SK-N-SH (cell line): Measurements from ENCODE around the gene NOD1. TPM values are rescaled to one million over a fixed set of nuclear protein-coding genes. Genes with fewer than 3 reads are reported as not detected.

Experiments
- CTCF ChIA-PET: fragments of 300-600, 350-600 bp; formaldehyde crosslinking; extraction: SDS; loops from one replicate; lab custom pipeline; 2021; lab: Yijun Ruan, JAX
- POLR2A ChIA-PET: fragments of 350-600 bp; sonication (Branson Sonifier 250); formaldehyde crosslinking; extraction: SDS; loops from one replicate; lab custom pipeline; 2020; ENCODE audit warnings: antibody characterized with exemption, inconsistent platforms; lab: Yijun Ruan, JAX
- DNase-seq: peaks from one replicate; pipeline ENCODE4 v3.0.0; 2012
- H2AFZ ChIP-seq: fragments of 200-600 bp; sonication (generic); 2 replicates; pipeline ENCODE4 v1.8.1; 2016; ENCODE audit warnings: antibody characterized with exemption, mild to moderate bottlenecking, low read depth
- H3F3A ChIP-seq: fragments of 200-600 bp; sonication (generic); replicated peaks from 2 replicates; pipeline ENCODE3; 2016; ENCODE audit warnings: antibody characterized with exemption, mild to moderate bottlenecking; ENCODE audit not compliant: insufficient read depth
- H3K27ac ChIP-seq, 2 experiments: fragments of 200-500 bp in 1 of 2; fragments of 200-600 bp in 1 of 2; sonication (Bioruptor generic) in 1 of 2; sonication (generic), shearing (Covaris generic) in 1 of 2; 2 replicates each; pipeline versions ENCODE4 v1.5.1 to v1.6.1; 2014 to 2016; ENCODE audit warnings: low read depth in 2 of 2, inconsistent platforms in 1 of 2, low read length in 1 of 2, mild to moderate bottlenecking in 1 of 2, mixed read lengths in 1 of 2
- H3K27me3 ChIP-seq: fragments of 200-600 bp; sonication (generic), shearing (Covaris generic); 2 replicates; pipeline ENCODE4 v1.6.1; 2016; ENCODE audit warnings: mixed run types; ENCODE audit not compliant: insufficient read depth
- H3K36me3 ChIP-seq, 2 experiments: fragments of 200-500 bp in 1 of 2; fragments of 200-600 bp in 1 of 2; sonication (Bioruptor generic) in 1 of 2; sonication (generic) in 1 of 2; replicated peaks in 1 of 2; 2 replicates each; pipeline versions ENCODE3 to v1.5.1; 2014 to 2016; ENCODE audit warnings: low read length in 1 of 2, mild to moderate bottlenecking in 1 of 2; ENCODE audit not compliant: insufficient read depth in 2 of 2, control insufficient read depth in 1 of 2
- H3K4me1 ChIP-seq, 2 experiments: fragments of 200-500 bp in 1 of 2; fragments of 200-600 bp in 1 of 2; sonication (Bioruptor generic) in 1 of 2; sonication (generic), shearing (Covaris generic) in 1 of 2; 2 replicates each; pipeline versions ENCODE4 v1.5.1 to v1.6.1; 2014 to 2016; ENCODE audit warnings: low read depth in 1 of 2, low read length in 1 of 2, mixed run types in 1 of 2; ENCODE audit not compliant: insufficient read depth in 2 of 2, control insufficient read depth in 1 of 2
- H3K4me2 ChIP-seq: fragments of 200-600 bp; sonication (generic), shearing (Covaris generic); 2 replicates; pipeline ENCODE4 v1.6.1; 2017; ENCODE audit warnings: mixed run types
- H3K4me3 ChIP-seq, 2 experiments: fragments of 200-500 bp in 1 of 2; fragments of 200-600 bp in 1 of 2; sonication (Bioruptor generic) in 1 of 2; sonication (generic), shearing (Covaris generic) in 1 of 2; 2 replicates each; pipeline versions ENCODE4 v1.5.1 to v1.8.1; 2014 to 2016; ENCODE audit warnings: low read depth in 2 of 2, inconsistent platforms in 1 of 2, low read length in 1 of 2, mild to moderate bottlenecking in 1 of 2, mixed read lengths in 1 of 2, moderate library complexity in 1 of 2
- H3K79me2 ChIP-seq: fragments of 200-600 bp; sonication (generic); 2 replicates; pipeline ENCODE4 v1.8.1; 2017; ENCODE audit warnings: mild to moderate bottlenecking; ENCODE audit not compliant: insufficient read depth
- H3K9ac ChIP-seq: fragments of 200-600 bp; sonication (generic); 2 replicates; pipeline ENCODE4 v1.6.1; 2017; ENCODE audit warnings: mixed run types
- H3K9me2 ChIP-seq: fragments of 200-600 bp; sonication (generic); 2 replicates; pipeline ENCODE4 v1.6.1; 2017; ENCODE audit warnings: mixed run types
- H3K9me3 ChIP-seq: fragments of 200-600 bp; sonication (generic); 2 replicates; pipeline ENCODE4 v1.6.1; 2017; ENCODE audit warnings: mixed run types, mild to moderate bottlenecking, moderate library complexity
- H4K20me1 ChIP-seq: fragments of 200-600 bp; sonication (generic); 2 replicates; pipeline ENCODE4 v1.6.1; 2017; ENCODE audit warnings: mild to moderate bottlenecking, mixed run types; ENCODE audit not compliant: insufficient read depth
- CHD2 ChIP-seq: fragments of 150-350 bp; IDR thresholded peaks from 2 replicates; pipeline ENCODE4 v1.6.1; 2018; ENCODE audit warnings: low read length; ENCODE audit not compliant: partially characterized antibody
- CTCF ChIP-seq: fragments of 200-600 bp; sonication (generic); IDR thresholded peaks from 2 replicates; pipeline ENCODE4 v1.6.1; 2017; ENCODE audit warnings: antibody characterized with exemption, mild to moderate bottlenecking, moderate library complexity
- FOSL2 ChIP-seq: IDR thresholded peaks from 2 replicates; pipeline ENCODE4 v1.4.0; 2012; ENCODE audit warnings: low read depth, mild to moderate bottlenecking, moderate library complexity, borderline replicate concordance
- FOXJ3 ChIP-seq: sonication (generic); formaldehyde crosslinking; IDR thresholded peaks from 2 replicates; pipeline ENCODE4 v1.5.1; 2020; ENCODE audit warnings: mild to moderate bottlenecking, missing genetic modification reagents
- MAX ChIP-seq: IDR thresholded peaks from 2 replicates; pipeline ENCODE4 v1.4.0; 2012; ENCODE audit warnings: low read depth
- MEF2A ChIP-seq: IDR thresholded peaks from 2 replicates; pipeline ENCODE4 v1.4.0; 2012; ENCODE audit warnings: low read depth, borderline replicate concordance
- MXI1 ChIP-seq: IDR thresholded peaks from 2 replicates; pipeline ENCODE4 v1.6.1; 2012; ENCODE audit warnings: mild to moderate bottlenecking, low read depth, low read length, improper control_type of control experiment
- NFIC ChIP-seq: IDR thresholded peaks from 2 replicates; pipeline ENCODE4 v1.4.0; 2012; ENCODE audit warnings: borderline replicate concordance
- NRF1 ChIP-seq: IDR thresholded peaks from 2 replicates; pipeline ENCODE4 v1.6.1; 2012; ENCODE audit warnings: low read depth, mild to moderate bottlenecking, low read length
- POLR2AphosphoS5 ChIP-seq: IDR thresholded peaks from 2 replicates; pipeline ENCODE4 v1.6.1; 2012; ENCODE audit warnings: low read depth, low read length
- RAD21 ChIP-seq: IDR thresholded peaks from 2 replicates; pipeline ENCODE4 v1.6.1; 2012; ENCODE audit warnings: mild to moderate bottlenecking, low read length
- REST ChIP-seq: IDR thresholded peaks from 2 replicates; pipeline ENCODE4 v1.6.1; 2012; ENCODE audit warnings: mild to moderate bottlenecking, low read depth, low read length, moderate library complexity
- RFX5 ChIP-seq: IDR thresholded peaks from 2 replicates; pipeline ENCODE4 v1.6.1; 2012; ENCODE audit warnings: mild to moderate bottlenecking, improper control_type of control experiment, low read length
- SMC3 ChIP-seq: IDR thresholded peaks from 2 replicates; pipeline ENCODE4 v1.6.1; 2012; ENCODE audit warnings: low read depth, low read length, improper control_type of control experiment
- TAF1 ChIP-seq: IDR thresholded peaks from 2 replicates; pipeline ENCODE4 v1.6.1; 2012; ENCODE audit warnings: low read depth, mild to moderate bottlenecking, low read length, moderate library complexity, borderline replicate concordance
- USF1 ChIP-seq: IDR thresholded peaks from 2 replicates; pipeline ENCODE4 v1.4.0; 2012; ENCODE audit warnings: low read depth, borderline replicate concordance
- YY1 ChIP-seq: IDR thresholded peaks from 2 replicates; pipeline ENCODE4 v1.4.0; 2012; ENCODE audit warnings: low read depth, mild to moderate bottlenecking
- WGBS: methylation state at CpG from one replicate; pipeline ENCODE4 v1.1.6; 2017; ENCODE audit warnings: low lambda C conversion rate; 5-methylcytosine and 5-hydroxymethylcytosine counted together
- polyA plus RNA-seq, 3 experiments: library from polyadenylated mRNA; depleted of rRNA; stranded (reverse); fragments of >200 nt; gene quantifications; 2 replicates each; pipeline ENCODE4 v1.2.3, GENCODE V29; 2012

Gene NOD1
- polyA plus RNA-seq, 1 of the 3 experiments (the other 2 are of a cell fraction) = 5.5 TPM

GRCh38 chr7:30445770-30446169, 32.8 kb downstream of the NOD1 start:
- Histone ChIP-seq H3K36me3 (peaks cover 10 to 23% of the 10 kb centered on the region in 2 experiments), H3K27me3 (no peaks in the 10 kb centered on the region), H3F3A (no peaks in the 10 kb centered on the region), H3K4me2 (no peak overlapping the region), H4K20me1 (no peaks in the 10 kb centered on the region), H2AFZ (no peak overlapping the region), H3K9me2 (no peaks in the 10 kb centered on the region)
- WGBS = 89% methylated on average over 7 of the region's 7 CpGs
- CTCF ChIA-PET = interaction anchor here (1.4 kb wide), 1 partner anchor 49 kb away, joined by 3 read pairs; no protein-coding TSS in a partner anchor
- TF ChIP-seq MEF2A (no peak), FOXJ3 (CRISPR knock-in tag) (no peak), RFX5 (no peak), TAF1 (no peak), MAX (no peak), FOSL2 (no peak), RAD21 (no peak), NRF1 (no peak), CTCF (no peak), NFIC (no peak), SMC3 (no peak), POLR2AphosphoS5 (no peak), CHD2 (no peak), MXI1 (no peak), YY1 (no peak), REST (no peak), USF1 (no peak)
- TF ChIP-seq, all 33 proteins: peak for 0
- Histone ChIP-seq H3K4me3 (no peak overlapping the region), H3K4me1 (peaks cover 0 to 22% of the 10 kb centered on the region in 2 experiments; a peak in 1 of 4 replicates), H3K79me2 (no peaks in the 10 kb centered on the region), H3K27ac (no peak overlapping the region), H3K9me3 (no peaks in the 10 kb centered on the region), H3K9ac (no peak overlapping the region)
- POLR2A ChIA-PET = no interaction called here
- DNase-seq = no peak
